22Rv1 (cell line): Measurements from ENCODE around the gene BARX1.

Source experiments
- H3K27ac ChIP-seq: fragments of 450-650 bp; 2 replicates; pipeline ENCODE4 v1.5.1; 2017
- ZFX ChIP-seq: fragments of 450-650 bp; IDR thresholded peaks from 2 replicates; pipeline ENCODE4 v1.6.1; 2017; ENCODE audit warnings: antibody characterized with exemption, borderline replicate concordance
- TF ChIP-seq, protein P1 (sequence below): fragments of 450-650 bp; IDR thresholded peaks from 2 replicates; pipeline ENCODE4 v1.5.1; 2017; ENCODE audit warnings: mild to moderate bottlenecking

Gene BARX1

DNA sequence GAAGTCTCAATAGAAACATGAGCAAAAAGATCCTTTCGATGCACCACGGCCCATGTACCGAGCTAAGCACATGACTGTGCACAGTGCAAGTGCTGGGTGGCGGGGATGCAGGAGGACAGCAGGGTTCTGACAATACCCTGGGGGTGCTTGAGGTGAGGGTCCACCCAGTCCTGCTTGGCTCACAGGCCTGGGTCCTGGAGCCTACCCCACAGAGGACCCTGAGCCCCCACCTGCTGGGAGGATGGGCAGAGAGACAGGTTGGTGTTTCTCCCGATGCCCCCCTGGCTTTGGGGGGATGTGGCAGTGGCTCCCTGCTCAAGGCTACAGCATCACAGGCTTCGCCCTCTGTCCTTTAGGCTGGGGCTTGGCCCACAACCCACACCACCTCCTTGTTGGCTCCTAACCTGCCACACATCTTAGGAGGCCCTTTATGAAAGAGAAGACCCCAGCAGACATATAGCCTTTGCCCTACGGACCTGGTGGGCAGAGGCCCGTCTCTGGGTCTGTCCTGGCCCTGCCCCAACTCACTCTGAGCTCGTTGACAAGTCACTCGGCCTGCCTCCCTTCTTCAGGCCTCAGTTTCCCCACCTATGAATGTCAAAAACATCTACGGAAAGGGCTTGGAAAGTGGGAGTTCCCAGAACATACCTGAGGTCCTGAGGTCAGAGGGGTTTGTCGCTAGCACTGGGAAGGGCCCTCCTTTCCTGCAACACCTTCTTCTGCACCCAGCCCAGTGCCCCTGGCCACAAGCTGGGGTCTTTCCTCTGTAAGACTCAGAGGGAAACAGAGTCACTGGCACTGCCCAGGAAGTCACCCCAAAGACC, 50.3 kb downstream of the BARX1 start:
- no peak for TF ChIP-seq ZFX
- TF ChIP-seq, protein P1, sequence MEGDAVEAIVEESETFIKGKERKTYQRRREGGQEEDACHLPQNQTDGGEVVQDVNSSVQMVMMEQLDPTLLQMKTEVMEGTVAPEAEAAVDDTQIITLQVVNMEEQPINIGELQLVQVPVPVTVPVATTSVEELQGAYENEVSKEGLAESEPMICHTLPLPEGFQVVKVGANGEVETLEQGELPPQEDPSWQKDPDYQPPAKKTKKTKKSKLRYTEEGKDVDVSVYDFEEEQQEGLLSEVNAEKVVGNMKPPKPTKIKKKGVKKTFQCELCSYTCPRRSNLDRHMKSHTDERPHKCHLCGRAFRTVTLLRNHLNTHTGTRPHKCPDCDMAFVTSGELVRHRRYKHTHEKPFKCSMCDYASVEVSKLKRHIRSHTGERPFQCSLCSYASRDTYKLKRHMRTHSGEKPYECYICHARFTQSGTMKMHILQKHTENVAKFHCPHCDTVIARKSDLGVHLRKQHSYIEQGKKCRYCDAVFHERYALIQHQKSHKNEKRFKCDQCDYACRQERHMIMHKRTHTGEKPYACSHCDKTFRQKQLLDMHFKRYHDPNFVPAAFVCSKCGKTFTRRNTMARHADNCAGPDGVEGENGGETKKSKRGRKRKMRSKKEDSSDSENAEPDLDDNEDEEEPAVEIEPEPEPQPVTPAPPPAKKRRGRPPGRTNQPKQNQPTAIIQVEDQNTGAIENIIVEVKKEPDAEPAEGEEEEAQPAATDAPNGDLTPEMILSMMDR, result no peak
- H3K27ac ChIP-seq, result no peak overlapping the region

DNA sequence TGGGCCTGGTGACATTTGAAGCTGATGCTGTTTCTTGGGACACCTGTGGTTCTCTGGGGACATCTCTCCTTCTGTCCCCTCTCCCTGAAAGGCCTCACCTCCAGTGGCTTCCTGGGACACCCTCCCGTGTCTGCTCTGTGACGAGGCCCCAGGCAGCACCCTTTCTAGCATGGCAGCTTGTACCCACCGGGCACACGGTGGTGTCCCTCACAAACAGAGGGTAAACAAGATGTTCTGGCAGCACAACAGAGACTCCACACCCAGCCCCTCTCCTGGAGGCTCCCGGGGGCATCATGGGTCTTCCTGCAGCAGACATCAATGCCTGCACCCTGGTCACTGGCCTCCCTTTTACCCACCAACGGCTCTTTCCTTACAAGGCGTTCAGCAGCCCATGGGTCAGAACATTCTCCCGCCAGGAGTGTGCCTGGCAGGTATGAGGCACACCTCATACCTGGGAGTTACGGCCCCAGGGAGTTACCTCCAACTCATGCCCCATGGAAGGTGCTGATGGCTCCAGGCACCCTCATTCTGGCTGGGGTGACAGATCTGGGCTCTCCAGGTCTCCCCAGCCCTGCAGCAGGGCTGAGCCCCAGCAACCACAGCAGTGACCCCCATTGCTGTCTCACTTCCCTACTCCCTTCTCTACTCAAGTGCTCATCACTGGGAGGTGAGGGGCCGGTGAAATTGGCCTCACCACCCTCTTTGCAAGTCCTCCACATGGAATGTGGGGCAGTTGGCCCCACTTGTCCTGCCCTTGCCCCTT, 51.1 kb downstream of the BARX1 start:
- no peak overlapping the region for H3K27ac ChIP-seq
- no peak for TF ChIP-seq ZFX
- TF ChIP-seq, protein P1, result no peak

DNA sequence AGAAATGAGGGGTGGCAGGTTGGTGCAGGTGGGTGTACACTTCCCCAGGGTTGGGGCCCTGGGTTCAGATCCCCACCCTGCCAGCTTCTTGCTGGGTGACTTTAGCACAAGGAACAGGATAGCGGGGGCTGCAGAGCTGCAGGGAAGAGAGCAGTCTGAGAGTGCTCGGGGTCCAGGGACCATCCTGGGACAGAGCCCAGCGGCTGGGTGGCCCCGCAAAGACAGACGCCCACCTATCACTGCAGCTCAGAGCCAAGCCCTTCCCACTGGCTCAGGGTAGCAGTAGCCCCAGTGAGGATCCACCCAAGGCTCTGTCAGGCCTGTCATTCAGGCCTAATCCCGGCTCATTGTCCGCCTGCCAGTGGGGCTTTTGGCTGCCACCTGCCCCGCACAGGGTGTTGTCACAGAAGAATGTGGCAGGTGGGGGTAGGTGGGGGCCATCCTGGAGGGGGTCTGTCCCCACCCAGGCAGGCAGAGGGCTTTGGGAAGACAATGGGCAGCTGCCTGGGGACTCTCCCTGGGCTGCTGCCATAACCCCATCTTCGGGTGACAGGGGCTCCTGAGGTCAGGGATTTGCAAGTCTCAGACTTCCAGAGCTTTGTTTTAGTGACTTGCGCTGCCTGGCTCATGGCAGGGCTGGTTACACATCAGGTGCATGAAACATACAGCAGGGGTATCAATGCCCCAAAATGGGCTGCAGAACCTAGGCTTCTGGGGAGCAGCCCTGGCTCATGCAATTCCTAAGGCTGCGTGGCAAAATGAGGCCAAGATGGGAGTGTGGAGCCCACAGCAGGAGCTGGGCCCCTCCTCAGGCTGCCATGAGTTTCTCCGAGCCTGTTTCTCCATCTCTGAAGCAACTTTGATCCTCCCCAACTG, 52.1 kb downstream of the BARX1 start:
- H3K27ac ChIP-seq, result no peak overlapping the region
- TF ChIP-seq ZFX, result no peak
- TF ChIP-seq, protein P1, result no peak

DNA sequence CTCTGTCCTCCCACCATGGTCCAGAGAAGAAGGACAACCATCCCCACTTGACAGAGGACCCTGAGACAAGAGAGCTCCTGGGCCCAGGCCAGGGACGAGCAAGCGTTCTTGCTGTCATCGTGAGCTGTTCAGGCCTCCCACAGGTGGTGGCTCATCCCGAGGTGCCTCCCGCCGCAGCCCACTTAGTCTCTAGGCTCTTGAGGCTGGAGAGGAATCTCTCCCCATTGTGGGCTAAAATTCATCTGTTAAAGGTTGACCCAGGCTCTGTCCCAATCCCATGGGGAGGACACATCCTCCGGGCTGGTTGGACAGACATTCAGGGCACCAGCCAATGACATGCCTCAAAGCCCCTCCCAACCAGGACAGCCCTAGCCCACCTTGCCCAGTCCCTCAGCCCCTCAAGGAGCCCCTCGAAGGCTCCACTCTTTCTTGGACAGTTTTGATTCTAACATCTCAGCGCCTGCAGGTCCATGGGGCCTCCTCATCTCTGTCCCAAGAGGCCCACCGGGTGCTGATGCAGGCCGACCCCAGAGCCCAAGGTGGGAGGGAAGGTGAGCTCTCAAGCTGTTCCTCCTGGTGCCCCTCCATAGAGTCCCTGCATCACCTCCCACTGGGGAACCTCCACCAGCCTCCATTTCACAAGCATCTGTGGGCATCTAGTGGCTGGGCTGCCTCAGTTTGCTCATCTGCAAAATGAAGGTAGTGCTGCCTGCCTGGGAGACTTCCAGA, 52.9 kb downstream of the BARX1 start:
- no peak for TF ChIP-seq ZFX
- TF ChIP-seq, protein P1, result no peak
- no peak overlapping the region for H3K27ac ChIP-seq
